GM21390 (cell line): ENCODE results near the gene PEAK3.
"Not testable (repeated sequence)": the region's sequence is repeated elsewhere in the genome, so short reads cannot be mapped to it uniquely, and the experiment has no call there.

ENCODE experiments used
- ATAC-seq: cut with Tn5 transposase; IDR thresholded peaks from one replicate; pipeline ENCODE4 v1.9.1; 2021; ENCODE audit not compliant: unreplicated experiment

The PEAK3 gene

DNA sequence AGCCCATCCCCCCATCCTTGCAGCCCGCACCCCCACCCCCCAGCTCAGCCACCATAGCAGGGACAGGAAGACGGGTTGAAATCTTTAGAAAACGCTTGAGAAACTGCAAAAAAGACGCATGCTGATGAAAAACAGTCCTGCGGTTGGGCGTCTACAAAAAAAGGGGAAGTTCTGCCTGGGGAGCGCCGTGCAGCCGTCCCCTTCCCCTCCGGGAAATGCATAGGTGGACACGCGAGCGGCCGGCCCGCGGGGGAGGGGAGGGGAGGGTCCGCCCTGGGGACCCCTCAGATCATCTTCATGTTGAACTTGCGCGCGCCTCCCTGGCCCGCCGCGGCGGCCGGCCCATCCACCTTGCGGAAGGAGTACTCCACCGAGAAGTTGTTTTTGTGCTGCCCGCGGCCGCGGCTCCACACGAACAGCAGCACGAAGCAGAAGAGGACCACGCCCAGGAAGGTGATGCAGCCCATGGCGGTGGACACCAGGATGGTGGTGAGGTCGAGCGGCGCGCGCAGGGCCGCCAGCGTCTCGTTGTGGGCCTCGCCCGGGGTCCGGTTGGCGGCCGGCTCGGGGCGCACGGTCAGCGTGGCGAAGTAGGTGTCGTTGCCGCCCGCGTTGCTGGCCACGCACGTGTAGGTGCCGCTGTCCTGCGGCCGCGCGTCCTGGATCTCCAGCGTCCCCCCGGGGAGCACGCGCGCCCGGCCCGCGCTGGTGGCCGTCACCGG is 7.9 kb upstream of the PEAK3 start:
- no peak for ATAC-seq

DNA sequence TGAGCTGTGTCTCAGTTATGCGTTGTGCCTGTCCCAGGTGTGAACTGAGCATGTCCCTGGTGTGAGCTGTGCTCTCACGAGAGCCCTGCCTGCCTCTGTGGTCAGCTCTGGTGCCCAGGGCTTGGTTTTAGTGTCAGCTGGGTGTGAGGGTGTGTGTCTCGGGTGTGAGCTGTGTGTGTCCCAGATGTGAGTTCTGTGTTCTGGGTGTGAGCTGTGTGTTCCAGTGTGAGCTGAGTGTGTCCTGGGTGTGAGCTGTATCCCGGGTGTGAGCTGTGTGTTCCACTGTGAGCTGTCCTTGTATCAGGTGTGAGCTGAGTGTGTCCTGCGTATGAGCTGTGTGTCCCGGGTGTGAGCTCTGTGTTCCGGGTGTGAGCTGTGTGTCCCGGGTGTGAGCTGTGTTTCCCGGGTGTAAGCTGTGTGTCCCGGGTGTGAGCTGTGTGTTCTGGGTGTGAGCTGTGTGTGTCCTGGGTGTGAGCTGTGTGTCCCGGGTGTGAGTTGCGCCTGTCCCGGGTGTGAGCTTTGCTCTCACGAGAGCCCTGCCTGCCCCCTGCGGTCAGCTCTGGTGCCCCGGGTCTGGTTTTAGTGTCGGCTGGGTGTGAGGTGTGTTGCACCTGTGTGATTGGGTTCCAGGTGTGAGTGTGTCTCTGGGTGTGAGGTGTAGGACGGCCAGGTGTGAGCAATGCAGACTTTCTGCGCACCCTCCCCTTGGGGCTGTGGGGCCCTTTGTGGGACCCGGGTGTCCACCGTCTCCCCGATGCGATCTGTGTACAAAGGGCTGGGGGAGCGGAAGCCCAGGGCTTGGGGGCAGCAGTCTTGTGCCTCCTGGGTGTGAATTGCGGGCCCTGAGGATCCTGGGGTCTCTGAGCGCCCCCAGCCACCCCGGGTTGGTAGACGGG is 7.1 kb upstream of the PEAK3 start:
- ATAC-seq: no peak

DNA sequence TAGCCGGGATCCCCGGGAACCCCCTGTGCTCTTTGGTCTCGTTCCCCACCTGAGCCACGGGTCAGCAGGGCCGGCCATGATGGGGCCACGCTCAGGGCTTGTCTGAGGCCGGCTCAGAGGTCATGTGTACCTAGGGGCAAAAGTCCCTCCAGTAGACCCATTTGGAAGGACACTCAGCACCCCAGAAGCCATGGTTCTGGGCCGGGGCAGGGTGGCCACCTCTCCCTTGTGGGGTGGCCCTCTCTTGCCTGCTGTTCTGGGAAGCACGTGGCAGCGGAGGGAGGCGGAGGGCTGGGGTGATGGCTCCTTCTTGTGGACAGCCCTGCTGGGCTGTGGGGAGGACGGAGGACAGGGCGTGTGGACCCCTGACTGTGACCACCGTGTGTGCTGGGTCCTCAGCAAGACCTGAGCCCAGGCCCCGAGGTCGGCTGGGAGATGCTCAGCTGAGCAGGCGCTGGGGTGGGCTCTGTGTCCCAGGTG is 6.4 kb upstream of the PEAK3 start:
- ATAC-seq: no peak

DNA sequence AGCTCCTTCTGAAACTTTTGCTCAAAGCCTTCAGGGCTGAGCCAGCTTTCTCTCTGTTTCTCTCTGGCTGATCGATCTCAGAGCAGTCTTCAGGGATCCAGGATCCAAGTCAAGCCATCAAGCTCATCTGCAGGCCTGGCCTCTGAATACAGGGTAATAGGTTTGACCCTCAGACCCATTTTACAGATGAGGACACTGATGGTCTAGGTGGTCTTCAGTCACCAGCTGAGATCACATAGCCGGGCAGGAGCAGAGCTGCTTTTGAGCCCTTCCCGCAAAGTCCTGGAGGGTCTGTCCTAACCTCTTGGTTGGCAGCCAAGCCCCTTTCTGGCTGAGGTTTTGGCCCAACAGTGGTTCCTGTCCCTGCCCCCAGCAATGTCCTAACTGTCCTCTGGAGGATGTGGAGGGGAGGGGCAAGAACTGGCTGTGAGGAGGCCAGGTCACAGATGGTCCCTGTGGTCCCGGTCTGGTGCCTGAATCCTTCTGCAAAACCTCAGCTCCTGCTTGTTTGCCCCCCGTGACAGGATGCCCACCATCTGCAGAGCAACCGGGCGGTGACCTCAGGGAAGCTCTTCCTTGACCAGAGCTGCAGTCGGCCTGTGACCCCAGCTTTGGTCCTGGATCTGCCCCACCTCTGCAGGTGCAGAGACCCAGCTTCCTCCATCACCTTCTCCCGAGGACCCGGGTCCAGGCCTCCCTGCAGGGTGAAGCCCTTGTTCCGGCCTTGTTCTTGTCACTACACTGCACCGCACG is 5.8 kb upstream of the PEAK3 start:
- ATAC-seq: no peak

DNA sequence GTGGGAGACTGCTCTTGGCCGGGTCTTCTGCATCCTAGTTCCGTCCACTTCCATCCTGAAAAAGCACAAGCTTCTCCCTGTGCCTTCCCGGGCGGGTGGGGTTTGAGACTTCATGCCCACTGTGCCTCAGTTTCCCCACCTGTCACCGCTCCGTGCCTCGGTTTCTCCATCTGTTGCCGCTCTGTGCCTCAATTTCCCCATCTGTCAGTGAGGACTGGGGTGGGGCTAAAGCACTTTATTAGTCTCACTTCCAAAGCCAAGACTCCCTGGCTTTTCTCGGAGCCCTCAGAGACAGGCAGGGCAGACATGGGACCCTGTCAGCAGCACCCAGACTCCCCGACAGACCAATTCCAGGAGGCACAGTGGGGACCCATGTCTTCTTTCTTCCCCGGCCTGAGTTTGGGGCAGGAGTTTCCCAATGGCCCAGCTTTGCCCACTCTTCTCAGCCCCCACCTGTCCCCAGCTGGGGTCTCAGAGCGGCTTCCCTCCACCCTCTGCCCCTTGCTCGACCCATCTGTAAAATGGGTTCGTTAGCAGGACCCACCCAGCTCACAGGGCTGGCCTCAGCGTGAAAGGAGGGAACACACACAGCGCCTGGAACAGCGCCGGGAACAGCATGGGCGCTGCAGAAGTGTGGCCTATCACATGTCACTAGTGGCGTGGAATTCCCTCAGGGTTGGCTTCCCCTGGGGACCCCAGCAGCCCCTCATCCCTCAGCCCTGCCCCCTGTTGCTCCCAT is 4.6 kb upstream of the PEAK3 start:
- no peak for ATAC-seq

DNA sequence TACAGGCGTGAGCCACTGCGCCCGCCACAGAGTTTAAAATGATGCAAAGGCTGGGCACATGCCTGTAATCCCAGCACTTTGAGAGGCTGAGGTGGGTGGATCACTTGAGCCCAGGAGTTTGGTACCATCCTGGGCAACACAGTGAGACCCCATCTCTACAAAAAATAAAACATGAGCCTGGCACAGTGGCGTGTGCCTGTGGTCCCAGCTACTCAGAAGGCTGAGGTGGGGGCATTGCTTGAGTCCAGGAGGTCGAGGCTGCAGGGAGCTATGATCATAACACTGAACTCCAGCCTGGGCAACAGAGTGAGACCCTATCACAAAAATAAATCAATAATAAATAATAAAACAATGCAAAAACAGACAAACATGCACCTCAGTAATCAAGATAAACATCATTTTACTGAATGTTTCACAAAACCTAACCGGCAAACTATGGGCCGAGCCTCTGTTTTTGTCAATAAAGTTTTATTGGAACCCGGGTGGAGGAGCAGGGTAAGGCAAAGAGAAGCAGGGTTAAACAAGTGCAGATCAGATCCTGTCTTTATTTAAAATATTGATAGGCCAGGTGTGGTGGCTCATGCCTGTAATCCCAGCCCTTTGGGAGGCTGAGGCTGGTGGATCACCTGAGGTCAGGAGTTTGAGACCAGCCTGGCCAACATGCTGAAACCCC is 2.0 kb upstream of the PEAK3 start:
- no peak for ATAC-seq

DNA sequence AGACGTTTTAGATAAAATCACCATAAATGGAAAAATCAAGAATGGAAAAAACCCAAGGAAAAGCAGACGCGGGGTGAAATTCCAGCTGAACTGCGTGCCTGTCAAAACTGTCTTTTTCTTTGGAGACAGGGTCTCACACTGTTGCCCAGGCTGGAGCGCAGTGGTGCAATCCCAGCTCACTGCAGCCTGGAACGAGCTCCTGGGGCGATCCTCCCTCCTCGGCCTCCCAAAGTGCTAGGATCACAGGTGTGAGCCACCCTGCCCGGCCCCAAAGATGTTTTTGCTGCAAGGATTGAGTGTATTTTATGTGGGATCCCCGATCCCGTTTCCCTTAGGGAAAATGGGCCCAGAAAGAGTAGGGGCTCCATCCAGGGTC is 875 bp upstream of the PEAK3 start:
- ATAC-seq: no peak

DNA sequence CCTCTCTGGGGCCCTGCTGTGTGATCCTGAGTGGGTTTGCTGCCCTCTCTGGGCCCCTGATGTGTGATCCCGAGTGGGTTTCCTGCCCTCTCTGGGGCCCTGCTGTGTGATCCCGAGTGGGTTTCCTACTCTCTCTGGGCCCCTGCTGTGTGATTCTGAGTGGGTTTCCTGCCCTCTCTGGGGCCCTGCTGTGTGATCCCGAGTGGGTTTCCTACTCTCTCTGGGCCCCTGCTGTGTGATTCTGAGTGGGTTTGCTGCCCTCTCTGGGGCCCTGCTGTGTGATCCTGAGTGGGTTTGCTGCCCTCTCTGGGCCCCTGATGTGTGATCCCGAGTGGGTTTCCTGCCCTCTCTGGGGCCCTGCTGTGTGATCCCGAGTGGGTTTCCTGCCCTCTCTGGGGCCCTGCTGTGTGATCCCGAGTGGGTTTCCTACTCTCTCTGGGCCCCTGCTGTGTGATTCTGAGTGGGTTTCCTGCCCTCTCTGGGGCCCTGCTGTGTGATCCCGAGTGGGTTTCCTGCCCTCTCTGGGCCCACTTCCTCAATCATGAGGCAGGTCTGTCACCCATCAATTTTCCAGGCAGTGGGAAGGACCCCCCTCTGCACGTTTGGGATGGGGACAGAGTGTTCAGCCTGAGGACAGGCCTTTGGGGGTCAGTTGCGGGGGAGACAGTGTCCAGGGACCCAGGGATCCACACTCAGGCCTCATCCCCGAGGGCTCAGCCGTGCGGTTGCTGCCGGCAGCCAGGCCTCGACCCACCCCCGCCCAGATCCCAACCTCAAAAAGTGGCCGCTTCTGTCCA is 512 bp downstream of the PEAK3 start:
- not testable (repeated sequence) for ATAC-seq

DNA sequence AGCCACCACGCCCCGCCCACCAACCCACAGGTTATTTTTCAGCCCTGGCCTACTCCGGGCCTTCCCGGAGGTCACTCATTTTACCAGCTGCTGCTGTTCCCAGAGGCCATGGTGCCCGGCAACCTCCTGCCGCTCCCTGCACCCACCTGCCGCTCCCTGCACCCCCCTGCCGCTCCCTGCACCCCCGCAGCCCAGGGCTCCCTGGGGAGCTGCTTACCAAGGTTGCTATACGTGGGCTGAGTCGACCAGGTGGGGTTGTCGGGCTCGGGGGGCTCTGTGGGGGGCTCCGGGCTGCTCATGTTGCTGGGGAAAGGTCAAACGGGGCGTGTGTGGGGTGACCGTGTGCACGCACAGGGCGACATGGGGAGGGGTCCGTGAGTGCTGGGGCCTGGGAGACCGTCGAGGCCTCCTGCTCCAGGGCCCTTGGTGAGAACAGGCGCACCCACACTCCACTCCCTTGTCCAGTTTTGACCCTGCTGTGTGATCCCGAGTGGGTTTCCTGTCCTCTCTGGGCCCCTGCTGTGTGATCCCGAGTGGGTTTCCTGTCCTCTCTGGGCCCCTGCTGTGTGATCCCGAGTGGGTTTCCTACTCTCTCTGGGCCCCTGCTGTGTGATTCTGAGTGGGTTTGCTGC is 1.2 kb downstream of the PEAK3 start:
- ATAC-seq: no peak

DNA sequence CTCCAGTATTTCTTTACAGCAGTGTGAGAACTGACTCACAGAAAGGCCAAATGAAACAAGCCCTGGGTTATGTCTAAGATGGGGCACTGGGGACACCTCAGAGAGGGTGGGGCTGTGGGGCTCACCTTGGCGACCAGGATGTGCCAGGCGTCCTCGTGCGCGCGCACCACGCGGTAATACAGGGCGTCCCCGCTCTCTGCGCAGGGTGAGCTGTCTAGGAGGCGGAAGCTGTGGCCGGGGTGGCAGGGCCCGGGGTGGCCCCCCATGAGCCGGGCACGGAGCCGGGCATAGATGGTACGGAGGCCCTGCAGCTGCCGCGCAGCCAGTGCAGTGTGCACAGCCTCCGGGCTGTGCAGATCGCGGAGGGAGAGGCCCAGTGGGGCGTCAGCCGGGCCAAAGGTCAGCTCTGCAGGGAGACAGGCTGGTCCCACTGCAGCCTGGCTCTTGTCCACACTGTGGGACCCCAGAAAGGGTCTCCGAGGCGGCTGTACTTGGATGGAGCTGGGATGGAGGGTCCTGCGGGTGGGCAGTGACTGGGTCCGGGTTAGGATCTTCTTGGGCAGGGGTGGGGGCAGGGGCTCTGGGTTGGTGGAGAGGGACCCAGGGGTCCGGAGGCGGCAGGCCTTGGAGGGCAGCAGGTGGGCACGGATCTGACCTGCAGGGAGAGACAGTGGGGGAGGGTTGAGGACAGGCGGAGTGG is 3.4 kb downstream of the PEAK3 start:
- ATAC-seq: no peak

DNA sequence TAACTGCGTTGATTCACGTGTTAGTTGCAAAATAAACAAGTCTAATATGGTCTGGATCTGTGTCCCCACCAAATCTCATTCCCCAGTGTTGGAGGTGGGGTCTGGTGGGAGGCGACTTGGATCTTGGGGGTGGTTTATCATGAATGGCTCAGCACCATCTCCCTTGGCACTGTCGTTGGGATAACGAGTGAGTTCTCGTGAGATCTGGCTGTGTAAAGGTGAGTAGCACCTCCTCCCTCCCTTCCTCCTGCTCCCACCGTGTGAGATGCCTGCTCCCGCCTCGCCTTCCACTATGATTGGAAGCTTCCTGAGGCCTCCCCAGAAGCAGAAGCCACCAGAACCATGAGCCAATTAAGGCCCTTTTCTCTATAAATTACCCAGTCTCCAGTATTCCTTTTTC is 4.8 kb downstream of the PEAK3 start:
- ATAC-seq: no peak

DNA sequence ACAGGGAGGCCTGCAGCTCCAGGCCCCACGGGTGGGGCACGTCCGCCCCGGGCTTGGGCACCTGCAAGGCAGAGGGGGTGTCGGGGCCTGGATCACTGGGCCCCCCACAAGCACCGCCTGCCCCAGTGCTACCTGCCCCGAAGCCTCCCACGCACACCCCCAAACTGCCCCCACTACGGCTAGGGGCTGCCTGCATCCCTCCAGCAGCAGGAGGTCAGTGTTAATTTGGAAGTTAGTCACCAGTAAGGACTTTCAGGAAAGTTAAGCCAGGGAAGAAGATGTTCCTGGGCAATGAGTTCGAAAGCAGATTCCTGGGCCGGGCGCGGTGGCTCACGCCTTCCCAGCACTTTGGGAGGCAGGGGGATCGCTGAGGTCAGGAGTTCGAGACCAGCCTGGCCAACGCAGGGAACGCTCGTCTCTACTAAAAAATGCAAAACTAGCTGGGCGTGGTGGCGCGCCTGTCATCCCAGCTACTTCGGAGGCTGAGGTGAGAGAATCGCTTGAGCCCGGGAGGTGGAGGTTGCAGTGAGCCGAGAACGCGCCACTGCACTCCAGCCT is 5.5 kb downstream of the PEAK3 start:
- no peak for ATAC-seq

DNA sequence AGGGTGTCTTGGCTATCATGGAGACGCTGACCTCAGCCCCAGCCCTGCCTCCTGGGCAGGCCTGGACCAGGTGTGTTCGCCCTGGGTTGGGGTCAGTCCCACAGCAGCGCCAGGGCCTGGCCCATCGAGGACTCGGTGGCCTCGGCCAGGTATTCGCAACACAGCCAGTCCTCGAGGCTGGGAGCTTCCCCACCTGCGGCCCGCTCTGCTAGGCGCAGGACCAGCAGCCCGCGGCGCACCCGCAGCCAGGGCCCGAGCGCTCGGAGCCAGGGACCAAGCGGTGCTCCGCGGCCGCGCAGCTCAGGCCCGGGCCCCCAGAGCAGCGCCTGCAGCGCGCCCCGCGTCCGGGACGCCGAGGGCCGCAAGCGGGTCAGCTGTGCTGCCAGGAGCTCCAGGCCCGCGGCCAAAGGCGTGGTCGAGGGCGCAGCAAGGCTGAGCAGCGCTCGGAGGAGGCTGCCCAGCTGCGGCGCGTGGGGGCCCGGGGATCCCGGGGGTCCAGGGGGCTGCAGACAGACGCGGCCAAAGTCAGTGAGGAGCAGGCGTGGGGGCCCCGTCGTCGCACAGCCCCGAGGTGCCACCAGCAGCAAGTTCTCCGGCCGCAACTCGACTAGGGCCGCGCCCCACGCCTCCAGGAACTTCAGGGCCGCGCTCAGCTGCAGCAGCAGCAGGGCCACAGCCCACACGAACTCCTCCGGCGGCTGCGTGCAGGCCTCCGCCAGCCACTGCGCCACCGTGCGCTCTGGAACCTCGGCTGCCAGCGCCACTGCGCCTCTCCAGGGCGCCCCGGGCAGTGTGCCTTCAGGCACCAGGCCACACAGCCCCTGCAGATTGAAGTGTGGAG is 6.2 kb downstream of the PEAK3 start:
- no peak for ATAC-seq

DNA sequence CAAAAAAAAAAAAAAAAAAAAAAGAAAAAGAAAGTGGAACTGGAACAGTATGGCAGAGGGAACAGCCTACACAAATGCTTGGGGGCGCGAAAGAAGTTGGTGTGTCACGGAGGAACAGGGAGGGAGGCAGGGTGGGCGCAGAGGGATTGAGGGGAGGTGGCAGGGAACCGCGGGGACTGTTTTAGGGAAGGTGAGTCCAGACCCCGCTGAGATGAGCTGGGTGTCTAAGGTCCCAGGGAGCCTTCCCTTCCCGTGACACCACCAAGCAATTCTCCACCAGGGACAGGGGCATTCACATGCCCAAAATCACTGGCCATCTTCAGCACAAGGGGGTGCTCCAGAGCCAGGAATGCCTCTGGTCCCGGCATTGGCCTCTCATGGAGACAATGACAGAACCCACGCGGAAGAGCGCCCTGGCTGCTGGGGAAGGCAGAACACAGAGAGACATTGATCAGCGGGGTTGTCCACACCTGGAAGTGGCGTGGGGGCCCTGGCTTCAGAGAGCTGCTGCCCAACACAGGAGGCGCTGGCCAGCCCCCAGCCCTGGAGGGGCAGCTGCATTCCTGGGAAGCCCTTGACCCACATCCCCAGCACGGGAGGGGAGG is 6.9 kb downstream of the PEAK3 start:
- ATAC-seq: no peak

DNA sequence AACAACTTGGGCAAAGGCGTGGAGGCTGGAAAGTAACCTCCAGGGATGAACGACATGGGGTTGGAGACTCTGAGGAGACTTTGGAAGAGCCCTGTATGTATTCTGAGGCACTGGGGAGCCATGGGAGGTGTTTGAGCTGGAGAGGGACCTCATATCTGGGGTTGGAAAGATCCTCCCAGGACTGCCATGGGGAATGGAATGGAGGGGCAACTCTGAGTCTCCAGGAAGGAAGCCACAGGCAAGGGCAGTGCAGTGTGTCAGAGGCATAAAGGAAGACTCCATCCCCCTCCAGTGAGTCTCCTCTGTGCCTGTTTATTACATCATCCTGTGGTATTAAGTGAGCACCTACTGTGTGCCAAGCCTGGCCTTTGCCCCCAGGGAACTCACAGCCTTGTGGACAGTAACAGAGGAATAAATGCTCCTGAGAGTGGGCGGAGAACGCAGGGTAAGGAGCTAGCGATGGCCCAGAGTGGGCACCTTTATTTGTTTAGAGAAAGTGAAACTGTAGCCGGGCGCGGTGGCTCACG is 7.7 kb downstream of the PEAK3 start:
- no peak for ATAC-seq

DNA sequence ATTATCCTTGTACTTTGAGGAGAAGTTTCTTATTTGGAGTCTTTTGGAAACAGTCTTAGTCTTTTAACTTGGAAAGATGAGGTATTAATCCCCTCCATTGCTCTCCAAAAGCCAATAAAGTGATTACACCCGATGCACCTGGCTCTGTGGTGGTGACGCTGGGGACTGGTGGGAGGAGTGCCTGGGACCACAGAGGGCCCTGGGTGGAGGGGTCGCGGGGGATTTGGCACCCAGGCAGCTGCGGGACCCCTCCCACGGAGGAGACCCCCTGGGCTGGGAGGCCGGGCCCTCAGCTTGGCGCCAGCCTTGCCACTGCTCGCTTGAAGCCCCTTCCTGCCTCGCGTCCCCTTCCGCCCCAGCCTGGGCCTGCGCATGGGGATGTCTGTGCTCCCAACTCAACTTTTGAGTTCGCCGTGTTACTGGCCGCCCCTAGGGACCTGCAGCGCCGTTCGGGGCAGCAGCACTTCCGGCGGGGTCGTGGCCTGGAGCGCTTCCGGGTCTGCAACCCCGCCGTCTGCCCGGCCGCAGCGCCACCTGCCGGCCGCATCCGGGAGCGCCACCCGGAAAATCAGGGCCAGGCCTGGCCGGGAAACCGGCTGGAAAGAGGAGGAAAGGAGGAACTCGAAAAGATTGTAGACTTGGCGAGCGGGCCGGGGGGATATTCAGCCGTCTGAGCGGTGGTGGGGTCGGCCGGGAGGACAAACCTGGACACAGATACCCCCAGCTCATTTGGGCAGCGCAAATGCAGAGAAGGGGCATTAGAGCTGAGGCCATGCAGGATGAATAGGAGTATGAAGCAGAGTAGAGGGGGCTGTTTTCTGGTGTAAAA is 8.4 kb downstream of the PEAK3 start:
- ATAC-seq: no peak
